Ovary (tissue), 3 donors: ENCODE results near the gene SCAMP5.

Experiments used
- CTCF ChIP-seq, 3 donors: fragments of 450-650 bp in 2 of 3; fragments of 200-600 bp in 1 of 3; IDR thresholded peaks; one replicate each; pipeline versions ENCODE4 v1.5.1 to v1.8.0; 2016 to 2022; ENCODE audit warnings: antibody characterized with exemption in 3 of 3, mild to moderate bottlenecking in 1 of 3
- EP300 ChIP-seq: sonication (generic); formaldehyde crosslinking; IDR thresholded peaks from one replicate; pipeline ENCODE4 v1.6.1; 2017; ENCODE audit warnings: antibody characterized with exemption
- POLR2A ChIP-seq: fragments of 450-650 bp; IDR thresholded peaks from one replicate; pipeline ENCODE4 v1.6.1; 2017; ENCODE audit warnings: antibody characterized with exemption, mild to moderate bottlenecking, moderate library complexity
- donor health status: DM: no; HTN: no; CAD: no.

GRCh38 chr15:75064846-75065245 lies 69.5 kb downstream of the SCAMP5 start:
- TF ChIP-seq CTCF (IDR thresholded peaks at IDR 0.05) (no peak), EP300 (no peak), POLR2A (no peak)
